ENCODE results near the gene USP33.

DNA sequence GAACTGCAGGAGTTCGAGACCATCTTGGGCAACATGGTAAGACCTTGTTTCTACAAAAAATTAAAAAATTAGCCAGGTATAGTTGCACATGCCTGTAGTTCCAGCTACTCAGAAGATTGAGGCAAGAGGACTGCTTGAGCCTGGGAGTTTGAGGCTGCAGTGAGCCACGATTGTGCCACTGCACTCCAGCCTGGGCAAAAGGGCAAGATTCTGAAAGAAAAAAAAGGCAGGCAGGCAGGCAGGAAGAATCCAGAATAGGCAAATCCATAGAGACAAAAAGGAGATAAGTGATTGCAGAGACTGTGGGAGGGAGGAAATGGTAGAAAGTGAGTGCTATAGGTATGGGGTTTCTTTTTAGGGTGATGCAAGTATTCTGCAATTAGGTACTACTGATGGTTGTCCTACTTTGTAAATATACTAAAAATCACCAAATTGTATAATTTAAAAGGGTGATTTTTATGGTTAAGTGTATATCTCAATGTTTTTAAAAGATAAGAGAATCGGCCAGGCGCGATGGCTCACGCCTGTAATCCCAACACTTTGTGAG lies 106.6 kb downstream of the USP33 start:
- TF ChIP-seq, protein P1, sequence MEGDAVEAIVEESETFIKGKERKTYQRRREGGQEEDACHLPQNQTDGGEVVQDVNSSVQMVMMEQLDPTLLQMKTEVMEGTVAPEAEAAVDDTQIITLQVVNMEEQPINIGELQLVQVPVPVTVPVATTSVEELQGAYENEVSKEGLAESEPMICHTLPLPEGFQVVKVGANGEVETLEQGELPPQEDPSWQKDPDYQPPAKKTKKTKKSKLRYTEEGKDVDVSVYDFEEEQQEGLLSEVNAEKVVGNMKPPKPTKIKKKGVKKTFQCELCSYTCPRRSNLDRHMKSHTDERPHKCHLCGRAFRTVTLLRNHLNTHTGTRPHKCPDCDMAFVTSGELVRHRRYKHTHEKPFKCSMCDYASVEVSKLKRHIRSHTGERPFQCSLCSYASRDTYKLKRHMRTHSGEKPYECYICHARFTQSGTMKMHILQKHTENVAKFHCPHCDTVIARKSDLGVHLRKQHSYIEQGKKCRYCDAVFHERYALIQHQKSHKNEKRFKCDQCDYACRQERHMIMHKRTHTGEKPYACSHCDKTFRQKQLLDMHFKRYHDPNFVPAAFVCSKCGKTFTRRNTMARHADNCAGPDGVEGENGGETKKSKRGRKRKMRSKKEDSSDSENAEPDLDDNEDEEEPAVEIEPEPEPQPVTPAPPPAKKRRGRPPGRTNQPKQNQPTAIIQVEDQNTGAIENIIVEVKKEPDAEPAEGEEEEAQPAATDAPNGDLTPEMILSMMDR (IDR thresholded peaks at IDR 0.05): no peak
- TF ChIP-seq POLR2A (IDR thresholded peaks at IDR 0.05): no peak
- no peak for TF ChIP-seq EP300 (IDR thresholded peaks at IDR 0.05)

Data from ovary (tissue), 3 donors.